GM18526 (cell line): ENCODE results near the gene GCLC.

Experiments used
- POLR2A ChIP-seq: IDR thresholded peaks from 3 replicates; pipeline ENCODE4 v1.6.1; 2011; ENCODE audit not compliant: insufficient read length; ENCODE audit errors: extremely low read depth

Gene GCLC

DNA sequence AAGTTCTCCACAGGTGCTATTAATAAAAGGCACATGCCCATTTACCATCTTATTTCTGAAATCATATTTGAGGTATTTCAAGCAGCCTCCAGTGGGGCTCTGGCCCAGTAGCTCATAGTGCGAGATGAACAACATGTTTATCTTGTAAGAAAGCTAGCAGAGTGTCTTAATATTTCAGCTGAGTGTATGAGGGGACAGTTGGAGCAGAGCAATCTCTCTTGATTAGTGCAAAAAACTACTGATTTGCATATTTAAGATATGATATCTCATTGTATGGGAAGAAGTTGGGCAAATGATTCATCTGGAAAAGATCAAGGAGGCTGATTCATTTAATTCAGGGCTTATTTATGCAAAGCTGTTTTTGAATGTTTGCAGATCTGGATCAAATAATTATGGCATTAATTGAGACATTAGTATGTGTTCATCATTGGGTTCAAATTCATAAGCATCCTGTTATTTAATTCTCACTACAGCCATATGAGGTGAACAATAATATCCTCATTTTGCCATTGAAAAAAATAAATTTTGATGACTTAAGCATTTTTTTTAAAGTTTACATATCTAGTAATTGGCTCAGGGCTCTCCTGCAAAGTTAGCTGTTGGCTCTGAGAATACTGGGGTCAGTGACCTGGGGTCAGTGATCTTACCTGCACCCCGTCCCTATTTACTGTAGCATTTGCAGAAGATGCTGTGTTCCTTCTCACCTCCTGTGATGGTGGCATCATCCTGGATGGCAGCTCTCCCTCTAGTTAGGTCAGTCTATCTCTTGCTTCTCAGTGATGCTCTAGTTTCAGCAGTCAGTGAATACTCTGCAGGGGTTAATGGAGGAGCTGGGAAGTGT is 24.1 kb upstream of the GCLC start:
- no peak for TF ChIP-seq POLR2A

GRCh38 chr6:53567701-53568100 is 22.8 kb upstream of the GCLC start:
- TF ChIP-seq POLR2A: no peak

DNA sequence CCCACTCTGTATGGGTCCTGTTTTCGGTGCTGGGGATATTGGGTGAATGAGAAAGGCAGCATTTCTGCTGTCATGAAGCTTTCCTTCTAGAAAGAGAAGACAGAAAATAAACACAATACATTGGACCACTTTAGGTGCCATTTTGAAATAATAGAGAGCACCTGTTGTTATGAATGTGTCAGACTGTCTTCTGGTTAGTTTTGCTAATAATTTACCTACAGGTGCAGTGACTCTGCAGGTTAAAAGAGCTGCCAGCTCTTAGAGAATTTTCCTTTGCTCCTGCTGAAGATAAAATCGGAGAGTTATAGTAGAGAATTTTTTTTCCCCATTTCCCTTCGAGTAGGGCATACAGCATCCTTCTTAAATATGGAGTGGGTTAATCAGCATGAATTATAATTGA is 21.9 kb upstream of the GCLC start:
- TF ChIP-seq POLR2A: no peak

DNA sequence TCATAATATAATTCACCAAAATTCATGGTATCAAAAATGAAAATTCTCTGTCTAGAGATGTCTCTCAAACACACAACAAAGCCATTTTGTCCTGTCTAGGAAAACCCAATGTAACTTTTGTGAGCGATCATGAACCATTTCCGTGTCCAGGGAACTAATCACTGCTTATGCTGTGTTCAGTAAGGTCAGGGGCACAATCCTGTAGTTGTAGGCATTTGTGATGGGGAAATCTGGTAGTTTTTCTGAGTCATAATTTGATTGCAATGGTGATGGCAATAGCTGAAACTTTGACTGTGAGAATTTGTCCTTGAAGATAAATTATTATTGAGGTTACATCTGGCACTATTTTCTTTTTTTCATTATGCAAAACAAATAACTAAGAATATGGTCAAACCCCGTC is 21.0 kb upstream of the GCLC start:
- no peak for TF ChIP-seq POLR2A

GRCh38 chr6:53564401-53565065 is 19.6 kb upstream of the GCLC start:
- TF ChIP-seq POLR2A: no peak

GRCh38 chr6:53556986-53557715 is 12.2 kb upstream of the GCLC start:
- no peak for TF ChIP-seq POLR2A

- peak; percentile 45 for TF ChIP-seq POLR2A
These were observed 3.1 kb upstream of the GCLC start for GRCh38 chr6:53547811-53548496.

DNA sequence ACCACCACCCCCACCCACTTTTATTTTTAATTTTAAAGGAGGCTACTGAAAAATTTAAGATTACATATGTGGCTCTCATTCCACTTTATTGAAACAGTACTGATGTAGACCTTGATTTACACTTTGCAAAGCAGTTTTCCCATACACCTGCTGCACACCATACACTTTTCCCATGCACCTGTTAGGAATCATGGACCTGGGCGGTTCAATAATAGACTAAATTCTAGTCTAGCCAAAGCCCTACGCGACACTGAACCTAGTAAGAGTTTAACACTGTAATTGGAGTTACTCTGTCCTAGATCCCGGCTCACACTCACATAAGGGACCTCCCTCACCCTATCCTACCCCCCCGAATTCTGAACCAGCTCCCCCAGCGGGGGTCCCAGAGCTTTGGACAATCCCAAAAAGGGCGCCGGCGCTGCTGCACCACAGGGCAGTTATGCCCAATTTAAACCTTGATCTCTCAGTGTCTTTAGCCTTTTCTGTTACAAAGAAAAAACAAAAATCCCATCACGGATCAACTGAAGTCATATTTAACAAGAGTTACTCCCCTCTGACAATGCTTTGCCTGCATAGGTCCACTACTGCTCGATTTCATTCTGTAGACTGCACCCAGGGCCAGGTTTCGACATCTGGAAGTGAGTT is 2.4 kb upstream of the GCLC start:
- no peak for TF ChIP-seq POLR2A

- no peak for TF ChIP-seq POLR2A
These were observed 1.4 kb upstream of the GCLC start for GRCh38 chr6:53546281-53546680.

GRCh38 chr6:53544217-53544469 is 758 bp downstream of the GCLC start:
- TF ChIP-seq POLR2A: no peak

GRCh38 chr6:53543359-53544216 is 1.3 kb downstream of the GCLC start:
- no peak for TF ChIP-seq POLR2A

DNA sequence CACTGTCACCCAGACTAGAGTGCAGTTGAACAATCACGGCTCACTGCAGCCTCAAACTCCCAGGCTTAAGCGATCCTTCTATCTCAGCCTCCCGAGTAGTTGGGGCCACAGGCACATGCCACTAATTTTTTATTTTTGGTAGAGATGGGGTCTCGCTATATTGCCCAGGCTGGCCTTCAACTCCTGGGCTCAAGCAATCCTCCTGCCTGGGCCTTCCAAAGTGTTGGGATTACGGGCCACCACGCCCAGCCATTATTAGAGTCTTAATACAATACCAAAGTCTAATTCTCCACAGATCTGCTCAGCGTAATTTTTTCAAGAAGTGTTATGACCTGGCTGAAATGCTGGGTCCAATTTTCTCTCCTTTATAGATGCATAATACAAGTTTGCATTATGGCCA is 3.0 kb downstream of the GCLC start:
- TF ChIP-seq POLR2A: no peak

DNA sequence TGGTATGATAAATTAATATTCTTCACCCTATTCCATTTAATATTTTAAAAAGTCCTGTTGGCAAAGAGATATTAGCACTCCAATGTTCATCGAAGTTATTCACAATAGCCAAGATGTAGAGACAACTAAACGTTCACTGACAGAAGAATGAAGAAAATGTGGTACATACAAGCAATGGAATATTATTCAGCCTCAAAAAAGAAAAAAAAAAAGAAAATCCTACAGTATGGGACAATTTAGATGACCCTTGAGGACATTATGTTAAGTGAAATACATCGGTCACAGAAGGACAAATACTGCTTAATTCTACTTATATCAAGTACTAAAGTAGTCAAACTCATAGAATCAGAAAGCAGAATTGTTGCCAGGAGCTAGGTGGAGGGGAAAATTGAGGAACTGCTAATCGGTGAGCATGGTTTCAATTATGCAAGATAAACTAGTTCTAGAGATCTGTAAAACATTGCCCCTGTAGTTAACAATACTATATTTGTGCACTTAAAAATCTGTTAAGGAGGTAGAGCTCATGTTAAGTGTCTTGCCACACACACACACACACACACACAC is 4.7 kb downstream of the GCLC start:
- no peak for TF ChIP-seq POLR2A

- no peak for TF ChIP-seq POLR2A
These were observed 5.3 kb downstream of the GCLC start for GRCh38 chr6:53539561-53539960.
